PFSK-1 (cell line): ENCODE results near the gene TMEM169.

ENCODE experiments used
- POLR2AphosphoS5 ChIP-seq: IDR thresholded peaks from 2 replicates; pipeline ENCODE4 v1.6.1; 2012; ENCODE audit warnings: low read depth, mild to moderate bottlenecking, control low read depth, low read length, moderate library complexity
- SIN3A ChIP-seq: IDR thresholded peaks from 2 replicates; pipeline ENCODE4 v1.6.1; 2012; ENCODE audit warnings: mild to moderate bottlenecking, low read length, moderate library complexity, borderline replicate concordance; ENCODE audit not compliant: insufficient read depth
- TAF1 ChIP-seq: IDR thresholded peaks from 2 replicates; pipeline ENCODE4 v1.6.1; 2012; ENCODE audit warnings: low read length, control low read depth, borderline replicate concordance; ENCODE audit not compliant: insufficient read depth
- TF ChIP-seq, protein P1 (sequence below), 2 experiments: IDR thresholded peaks; 2 replicates each; pipeline versions ENCODE4 v1.6.1 to v1.8.0; 2011 to 2012; ENCODE audit warnings: low read depth in 2 of 2, low read length in 2 of 2, control low read depth in 1 of 2, inconsistent platforms in 1 of 2, mild to moderate bottlenecking in 1 of 2, moderate library complexity in 1 of 2; ENCODE audit not compliant: insufficient read depth in 1 of 2

- no peak for TF ChIP-seq POLR2AphosphoS5
- TF ChIP-seq TAF1, result no peak
- TF ChIP-seq, protein P1, sequence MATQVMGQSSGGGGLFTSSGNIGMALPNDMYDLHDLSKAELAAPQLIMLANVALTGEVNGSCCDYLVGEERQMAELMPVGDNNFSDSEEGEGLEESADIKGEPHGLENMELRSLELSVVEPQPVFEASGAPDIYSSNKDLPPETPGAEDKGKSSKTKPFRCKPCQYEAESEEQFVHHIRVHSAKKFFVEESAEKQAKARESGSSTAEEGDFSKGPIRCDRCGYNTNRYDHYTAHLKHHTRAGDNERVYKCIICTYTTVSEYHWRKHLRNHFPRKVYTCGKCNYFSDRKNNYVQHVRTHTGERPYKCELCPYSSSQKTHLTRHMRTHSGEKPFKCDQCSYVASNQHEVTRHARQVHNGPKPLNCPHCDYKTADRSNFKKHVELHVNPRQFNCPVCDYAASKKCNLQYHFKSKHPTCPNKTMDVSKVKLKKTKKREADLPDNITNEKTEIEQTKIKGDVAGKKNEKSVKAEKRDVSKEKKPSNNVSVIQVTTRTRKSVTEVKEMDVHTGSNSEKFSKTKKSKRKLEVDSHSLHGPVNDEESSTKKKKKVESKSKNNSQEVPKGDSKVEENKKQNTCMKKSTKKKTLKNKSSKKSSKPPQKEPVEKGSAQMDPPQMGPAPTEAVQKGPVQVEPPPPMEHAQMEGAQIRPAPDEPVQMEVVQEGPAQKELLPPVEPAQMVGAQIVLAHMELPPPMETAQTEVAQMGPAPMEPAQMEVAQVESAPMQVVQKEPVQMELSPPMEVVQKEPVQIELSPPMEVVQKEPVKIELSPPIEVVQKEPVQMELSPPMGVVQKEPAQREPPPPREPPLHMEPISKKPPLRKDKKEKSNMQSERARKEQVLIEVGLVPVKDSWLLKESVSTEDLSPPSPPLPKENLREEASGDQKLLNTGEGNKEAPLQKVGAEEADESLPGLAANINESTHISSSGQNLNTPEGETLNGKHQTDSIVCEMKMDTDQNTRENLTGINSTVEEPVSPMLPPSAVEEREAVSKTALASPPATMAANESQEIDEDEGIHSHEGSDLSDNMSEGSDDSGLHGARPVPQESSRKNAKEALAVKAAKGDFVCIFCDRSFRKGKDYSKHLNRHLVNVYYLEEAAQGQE (IDR thresholded peaks at IDR 0.05; ENCODE audit: insufficient read depth in 1 of 2, low read depth in 2 of 2, low read length in 2 of 2), result no peak
- TF ChIP-seq SIN3A, result no peak
Observed at GRCh38 chr2:216146573-216146972, 64.9 kb downstream of the TMEM169 start.
